Effector CD8-positive, alpha-beta T cell (primary cell): ENCODE results near the gene SPDL1.

Experiments used
- DNase-seq: peaks from one replicate; lab custom pipeline; 2025; lab: John Stamatoyannopoulos, UW
- total RNA-seq, 4 experiments: gene quantifications; one replicate each; lab custom pipeline; 2026; lab: John Stamatoyannopoulos, UW

SPDL1 gene
- total RNA-seq = 9.7 to 23.7 (median 15.9) reads per million in 4 experiments

- peak; percentile 93 for DNase-seq
These were observed at the start of gene SPDL1 for GRCh38 chr5:169583424-169584220. Gene SPDL1, plus strand, starts transcription at chr5:169583773. Its CDS starts 4,644 bp downstream, at chr5:169588417.

GRCh38 chr5:169534311-169534880 is 49.2 kb upstream of the SPDL1 start:
- DNase-seq = no peak

- no peak for DNase-seq
These were observed 48.6 kb upstream of the SPDL1 start for GRCh38 chr5:169534939-169535338.

- DNase-seq = no peak
These were observed 44.6 kb upstream of the SPDL1 start for GRCh38 chr5:169538944-169539343.

- no peak for DNase-seq
These were observed 40.8 kb upstream of the SPDL1 start for GRCh38 chr5:169542811-169543210.

- no peak for DNase-seq
These were observed 39.2 kb upstream of the SPDL1 start for GRCh38 chr5:169544264-169544950.

- DNase-seq = no peak
These were observed 37.8 kb upstream of the SPDL1 start for GRCh38 chr5:169545762-169546161.

GRCh38 chr5:169546346-169546745 is 37.2 kb upstream of the SPDL1 start:
- no peak for DNase-seq

GRCh38 chr5:169547508-169547907 is 36.1 kb upstream of the SPDL1 start:
- DNase-seq = no peak

- no peak for DNase-seq
These were observed 35.3 kb upstream of the SPDL1 start for GRCh38 chr5:169548315-169548714.

GRCh38 chr5:169549453-169550100 is 34.0 kb upstream of the SPDL1 start:
- no peak for DNase-seq

- DNase-seq = no peak
These were observed 33.3 kb upstream of the SPDL1 start for GRCh38 chr5:169550227-169550626.

GRCh38 chr5:169551146-169551545 is 32.4 kb upstream of the SPDL1 start:
- no peak for DNase-seq

- DNase-seq = no peak
These were observed 31.9 kb upstream of the SPDL1 start for GRCh38 chr5:169551696-169552095.

GRCh38 chr5:169554251-169554650 is 29.3 kb upstream of the SPDL1 start:
- DNase-seq = no peak

GRCh38 chr5:169557838-169558237 is 25.7 kb upstream of the SPDL1 start:
- DNase-seq = no peak

GRCh38 chr5:169561893-169562292 is 21.7 kb upstream of the SPDL1 start:
- no peak for DNase-seq

GRCh38 chr5:169563369-169563768 is 20.2 kb upstream of the SPDL1 start:
- DNase-seq = no peak

- no peak for DNase-seq
These were observed 17.4 kb upstream of the SPDL1 start for GRCh38 chr5:169566202-169566601.

GRCh38 chr5:169567079-169567478 is 16.5 kb upstream of the SPDL1 start:
- DNase-seq = no peak

GRCh38 chr5:169569513-169569912 is 14.1 kb upstream of the SPDL1 start:
- no peak for DNase-seq

GRCh38 chr5:169571355-169571754 is 12.2 kb upstream of the SPDL1 start:
- no peak for DNase-seq
